ENCODE results near the gene UBE2I. TPM values are rescaled to one million over a fixed set of nuclear protein-coding genes. Genes with fewer than 3 reads are reported as not detected.

UBE2I gene
- total RNA-seq, 1 experiment from 2014 or later: 361 TPM

GRCh38 chr16:1357906-1358566, 48.6 kb downstream of the UBE2I start:
- Histone ChIP-seq H3K36me3 (ENCODE audit: insufficient read depth, low read length, poor library complexity, severe bottlenecking) (peaks cover 37% of the 10 kb centered on the region), H3K27me3 (replicated peaks; ENCODE audit: insufficient read depth, low read depth, low read length, poor library complexity) (no peaks in the 10 kb centered on the region), H3K4me3 (ENCODE audit: low read depth, low read length, poor library complexity, severe bottlenecking) (no peak overlapping the region), H3K4me1 (ENCODE audit: insufficient read depth, low read length, poor library complexity, severe bottlenecking) (peaks cover 2% of the 10 kb centered on the region), H3K27ac (ENCODE audit: low read depth, low read length, poor library complexity, severe bottlenecking) (no peak overlapping the region), H3K9me3 (ENCODE audit: low read depth, low read length, poor library complexity, severe bottlenecking) (no peaks in the 10 kb centered on the region)
- BruUV-seq (replicated peaks): no TSS peak
- POLR2A ChIA-PET (ENCODE audit: low non-redundant PET): no interaction called here
- CTCF ChIA-PET: no interaction called here
- TF ChIP-seq EZH2 (IDR thresholded peaks at IDR 0.05; ENCODE audit: borderline replicate concordance, low read depth, low read length, poor library complexity, severe bottlenecking) (no peak), CTCF (conservative IDR thresholded peaks at IDR 0.05; ENCODE audit: low read depth, low read length) (no peak)
- DNase-seq (ENCODE audit: low spot score): no peak
- intact Hi-C loops (cut with micrococcal nuclease; ENCODE audit: unreplicated experiment): no loop called here

GRCh38 chr16:1361685-1362360, 52.4 kb downstream of the UBE2I start:
- Histone ChIP-seq H3K4me1 (ENCODE audit: insufficient read depth, low read length, poor library complexity, severe bottlenecking) (no peaks in the 10 kb centered on the region), H3K27me3 (replicated peaks; ENCODE audit: insufficient read depth, low read depth, low read length, poor library complexity) (no peaks in the 10 kb centered on the region), H3K27ac (ENCODE audit: low read depth, low read length, poor library complexity, severe bottlenecking) (no peak overlapping the region), H3K9me3 (ENCODE audit: low read depth, low read length, poor library complexity, severe bottlenecking) (no peaks in the 10 kb centered on the region), H3K36me3 (ENCODE audit: insufficient read depth, low read length, poor library complexity, severe bottlenecking) (peaks cover 72% of the 10 kb centered on the region), H3K4me3 (ENCODE audit: low read depth, low read length, poor library complexity, severe bottlenecking) (no peak overlapping the region)
- intact Hi-C loops (cut with micrococcal nuclease; ENCODE audit: unreplicated experiment): no loop called here
- CTCF ChIA-PET: interaction anchor here (0.5 kb wide), 1 partner anchor 369 kb away, joined by 7 read pairs; no protein-coding TSS in a partner anchor
- BruUV-seq (replicated peaks): no TSS peak
- TF ChIP-seq CTCF (conservative IDR thresholded peaks at IDR 0.05; ENCODE audit: low read depth, low read length): no peak
- no peak for TF ChIP-seq EZH2 (IDR thresholded peaks at IDR 0.05; ENCODE audit: borderline replicate concordance, low read depth, low read length, poor library complexity, severe bottlenecking)
- no peak for DNase-seq (ENCODE audit: low spot score)
- POLR2A ChIA-PET (ENCODE audit: low non-redundant PET): no interaction called here

GRCh38 chr16:1362807-1363206, 53.4 kb downstream of the UBE2I start:
- Histone ChIP-seq H3K4me1 (ENCODE audit: insufficient read depth, low read length, poor library complexity, severe bottlenecking) (no peaks in the 10 kb centered on the region), H3K27ac (ENCODE audit: low read depth, low read length, poor library complexity, severe bottlenecking) (no peak overlapping the region), H3K36me3 (ENCODE audit: insufficient read depth, low read length, poor library complexity, severe bottlenecking) (peaks cover 76% of the 10 kb centered on the region), H3K27me3 (replicated peaks; ENCODE audit: insufficient read depth, low read depth, low read length, poor library complexity) (no peaks in the 10 kb centered on the region), H3K9me3 (ENCODE audit: low read depth, low read length, poor library complexity, severe bottlenecking) (no peaks in the 10 kb centered on the region), H3K4me3 (ENCODE audit: low read depth, low read length, poor library complexity, severe bottlenecking) (no peak overlapping the region)
- intact Hi-C loops (cut with micrococcal nuclease; ENCODE audit: unreplicated experiment): no loop called here
- ChIA-PET CTCF (interaction anchor here (0.5 to 1.0 kb wide), 3 partner anchors 17 to 940 kb away, joined by 3 to 5 read pairs (median 4); no protein-coding TSS in a partner anchor), POLR2A (ENCODE audit: low non-redundant PET) (no interaction called here)
- no peak for DNase-seq (ENCODE audit: low spot score)
- no peak for TF ChIP-seq CTCF (conservative IDR thresholded peaks at IDR 0.05; ENCODE audit: low read depth, low read length)
- no peak for TF ChIP-seq EZH2 (IDR thresholded peaks at IDR 0.05; ENCODE audit: borderline replicate concordance, low read depth, low read length, poor library complexity, severe bottlenecking)
- TSS peak; percentile 61 for BruUV-seq (replicated peaks)

Data from A673 (cell line).